Fibroblast of lung (primary cell): ENCODE data around the gene ATP11A.

Source experiments
- EZH2 ChIP-seq: IDR thresholded peaks from 2 replicates; pipeline ENCODE4 v1.5.1; 2012; ENCODE audit warnings: low read length, control low read depth, mild to moderate bottlenecking; ENCODE audit errors: missing control alignments
- TF ChIP-seq, protein P1 (sequence below), 2 donors: IDR thresholded peaks in 1 of 2; conservative IDR thresholded peaks in 1 of 2; 1 replicate in 1 of 2; 2 replicates in 1 of 2; pipeline ENCODE4 v1.5.1; 2011 to 2012; ENCODE audit warnings: low read length in 2 of 2, control low read depth in 1 of 2, inconsistent platforms in 1 of 2, low read depth in 1 of 2, mild to moderate bottlenecking in 1 of 2

DNA sequence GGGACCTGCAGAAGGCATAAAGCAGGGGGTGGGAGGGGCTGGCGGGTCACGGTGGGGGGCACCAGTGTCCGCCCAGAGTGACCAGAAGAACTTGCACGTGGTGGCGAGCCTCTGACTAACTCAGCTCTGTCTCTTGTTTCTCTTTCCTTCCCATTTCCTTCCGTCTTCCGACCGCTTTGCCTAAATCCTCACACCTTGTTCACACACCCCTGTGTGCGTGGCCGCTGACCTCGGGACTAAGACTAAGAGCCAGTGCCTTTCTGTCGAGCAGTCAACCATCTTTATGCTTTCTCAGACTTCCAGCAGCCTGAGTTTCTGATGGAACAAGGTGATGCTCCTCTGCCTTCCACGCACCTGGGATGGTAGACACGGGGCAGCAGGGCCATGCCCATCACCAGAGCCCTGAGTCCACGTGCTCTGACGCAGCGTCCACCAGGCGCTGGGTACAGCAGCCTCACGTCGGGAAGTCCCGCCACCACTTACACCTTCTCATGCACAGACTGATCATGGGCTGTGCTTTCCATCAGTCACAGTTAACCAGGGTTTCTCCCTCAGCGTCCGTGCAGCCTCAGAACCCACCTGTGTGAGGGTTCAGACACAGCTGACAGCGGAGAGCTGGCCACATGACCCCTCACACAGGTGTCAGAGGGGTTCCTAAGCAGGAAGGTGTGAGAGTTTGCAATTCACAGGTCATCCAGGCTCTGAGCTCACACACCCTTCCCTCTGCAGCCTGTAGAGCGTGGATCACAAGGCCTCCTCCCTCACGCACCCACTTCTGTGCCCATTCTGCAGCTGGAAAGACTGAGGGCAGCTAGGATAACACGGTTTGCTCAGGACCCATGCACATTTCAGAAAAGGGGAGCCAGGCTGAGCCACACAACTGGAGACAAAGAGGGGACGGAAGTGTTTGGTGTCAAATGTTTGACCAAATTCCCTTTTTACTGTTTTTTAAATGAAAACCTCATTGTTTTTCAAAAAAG, 188.4 kb downstream of the ATP11A start:
- TF ChIP-seq, protein P1, sequence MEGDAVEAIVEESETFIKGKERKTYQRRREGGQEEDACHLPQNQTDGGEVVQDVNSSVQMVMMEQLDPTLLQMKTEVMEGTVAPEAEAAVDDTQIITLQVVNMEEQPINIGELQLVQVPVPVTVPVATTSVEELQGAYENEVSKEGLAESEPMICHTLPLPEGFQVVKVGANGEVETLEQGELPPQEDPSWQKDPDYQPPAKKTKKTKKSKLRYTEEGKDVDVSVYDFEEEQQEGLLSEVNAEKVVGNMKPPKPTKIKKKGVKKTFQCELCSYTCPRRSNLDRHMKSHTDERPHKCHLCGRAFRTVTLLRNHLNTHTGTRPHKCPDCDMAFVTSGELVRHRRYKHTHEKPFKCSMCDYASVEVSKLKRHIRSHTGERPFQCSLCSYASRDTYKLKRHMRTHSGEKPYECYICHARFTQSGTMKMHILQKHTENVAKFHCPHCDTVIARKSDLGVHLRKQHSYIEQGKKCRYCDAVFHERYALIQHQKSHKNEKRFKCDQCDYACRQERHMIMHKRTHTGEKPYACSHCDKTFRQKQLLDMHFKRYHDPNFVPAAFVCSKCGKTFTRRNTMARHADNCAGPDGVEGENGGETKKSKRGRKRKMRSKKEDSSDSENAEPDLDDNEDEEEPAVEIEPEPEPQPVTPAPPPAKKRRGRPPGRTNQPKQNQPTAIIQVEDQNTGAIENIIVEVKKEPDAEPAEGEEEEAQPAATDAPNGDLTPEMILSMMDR (conservative IDR thresholded peaks at IDR 0.05 in 1 of 2, IDR thresholded peaks at IDR 0.05 in 1 of 2; ENCODE audit: low read depth in 1 of 2, low read length in 2 of 2): no peak
- no peak for TF ChIP-seq EZH2
